Glutamatergic neuron (in vitro differentiated cells): ENCODE measurements around the gene OR10A4. TPM values are rescaled to one million over a fixed set of nuclear protein-coding genes. Genes with fewer than 3 reads are reported as not detected.
"Not testable (repeated sequence)": the region's sequence is repeated elsewhere in the genome, so short reads cannot be mapped to it uniquely, and the experiment has no call there.

Experiments
- DNase-seq: peaks from one replicate; pipeline ENCODE4 v3.0.0; 2022
- H3K27ac Mint-ChIP-seq: one replicate; pipeline ENCODE4 v1.8.0; 2020; ENCODE audit warnings: mild to moderate bottlenecking, mixed read lengths, inconsistent platforms; ENCODE audit not compliant: unreplicated experiment
- H3K27me3 Mint-ChIP-seq: one replicate; pipeline ENCODE4 v1.8.0; 2020; ENCODE audit warnings: mild to moderate bottlenecking, moderate library complexity, mixed read lengths, inconsistent platforms; ENCODE audit not compliant: unreplicated experiment
- H3K36me3 Mint-ChIP-seq: one replicate; pipeline ENCODE4 v1.8.0; 2020; ENCODE audit warnings: mild to moderate bottlenecking, mixed read lengths, inconsistent platforms; ENCODE audit not compliant: unreplicated experiment
- H3K4me1 Mint-ChIP-seq: one replicate; pipeline ENCODE4 v1.8.0; 2020; ENCODE audit warnings: mild to moderate bottlenecking, low read depth, mixed read lengths, inconsistent platforms; ENCODE audit not compliant: unreplicated experiment
- H3K4me3 Mint-ChIP-seq: one replicate; pipeline ENCODE4 v1.8.0; 2020; ENCODE audit warnings: mild to moderate bottlenecking, mixed read lengths, inconsistent platforms; ENCODE audit not compliant: unreplicated experiment
- H3K9me3 Mint-ChIP-seq: one replicate; pipeline ENCODE4 v1.8.0; 2020; ENCODE audit warnings: mild to moderate bottlenecking, moderate library complexity, mixed read lengths, inconsistent platforms; ENCODE audit not compliant: unreplicated experiment
- total RNA-seq: library from RNA; stranded (reverse); fragmentation: NEBNext Ultra II Directional; extraction: Animal tissue kit (Norgen Biotek cat#: 25700); gene quantifications from one replicate; pipeline ENCODE4 v1.2.1, GENCODE V29; 2021; ENCODE audit not compliant: unreplicated experiment
- TF ChIP-seq, protein P1 (sequence below): fragments of 200-600 bp; sonication (generic); IDR thresholded peaks from one replicate; pipeline ENCODE4 v1.5.0; 2021; ENCODE audit not compliant: partially characterized antibody, unreplicated experiment

The OR10A4 gene
- total RNA-seq, 1 donor from 2014 or later, result not detected

DNA sequence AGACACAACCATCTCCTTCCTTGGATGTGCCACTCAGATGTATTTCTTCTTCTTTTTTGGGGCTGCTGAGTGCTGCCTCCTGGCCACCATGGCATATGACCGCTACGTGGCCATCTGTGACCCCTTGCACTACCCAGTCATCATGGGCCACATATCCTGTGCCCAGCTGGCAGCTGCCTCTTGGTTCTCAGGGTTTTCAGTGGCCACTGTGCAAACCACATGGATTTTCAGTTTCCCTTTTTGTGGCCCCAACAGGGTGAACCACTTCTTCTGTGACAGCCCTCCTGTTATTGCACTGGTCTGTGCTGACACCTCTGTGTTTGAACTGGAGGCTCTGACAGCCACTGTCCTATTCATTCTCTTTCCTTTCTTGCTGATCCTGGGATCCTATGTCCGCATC, 489 bp downstream of the OR10A4 start:
- H3K27me3 Mint-ChIP-seq, result no peaks in the 10 kb centered on the region
- no peak for DNase-seq
- H3K4me1 Mint-ChIP-seq, result no peaks in the 10 kb centered on the region
- no peak overlapping the region for H3K4me3 Mint-ChIP-seq
- H3K36me3 Mint-ChIP-seq, result peaks cover 5% of the 10 kb centered on the region
- H3K9me3 Mint-ChIP-seq, result peaks cover 1% of the 10 kb centered on the region
- no peak overlapping the region for H3K27ac Mint-ChIP-seq
- TF ChIP-seq, protein P1, sequence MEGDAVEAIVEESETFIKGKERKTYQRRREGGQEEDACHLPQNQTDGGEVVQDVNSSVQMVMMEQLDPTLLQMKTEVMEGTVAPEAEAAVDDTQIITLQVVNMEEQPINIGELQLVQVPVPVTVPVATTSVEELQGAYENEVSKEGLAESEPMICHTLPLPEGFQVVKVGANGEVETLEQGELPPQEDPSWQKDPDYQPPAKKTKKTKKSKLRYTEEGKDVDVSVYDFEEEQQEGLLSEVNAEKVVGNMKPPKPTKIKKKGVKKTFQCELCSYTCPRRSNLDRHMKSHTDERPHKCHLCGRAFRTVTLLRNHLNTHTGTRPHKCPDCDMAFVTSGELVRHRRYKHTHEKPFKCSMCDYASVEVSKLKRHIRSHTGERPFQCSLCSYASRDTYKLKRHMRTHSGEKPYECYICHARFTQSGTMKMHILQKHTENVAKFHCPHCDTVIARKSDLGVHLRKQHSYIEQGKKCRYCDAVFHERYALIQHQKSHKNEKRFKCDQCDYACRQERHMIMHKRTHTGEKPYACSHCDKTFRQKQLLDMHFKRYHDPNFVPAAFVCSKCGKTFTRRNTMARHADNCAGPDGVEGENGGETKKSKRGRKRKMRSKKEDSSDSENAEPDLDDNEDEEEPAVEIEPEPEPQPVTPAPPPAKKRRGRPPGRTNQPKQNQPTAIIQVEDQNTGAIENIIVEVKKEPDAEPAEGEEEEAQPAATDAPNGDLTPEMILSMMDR, result no peak

DNA sequence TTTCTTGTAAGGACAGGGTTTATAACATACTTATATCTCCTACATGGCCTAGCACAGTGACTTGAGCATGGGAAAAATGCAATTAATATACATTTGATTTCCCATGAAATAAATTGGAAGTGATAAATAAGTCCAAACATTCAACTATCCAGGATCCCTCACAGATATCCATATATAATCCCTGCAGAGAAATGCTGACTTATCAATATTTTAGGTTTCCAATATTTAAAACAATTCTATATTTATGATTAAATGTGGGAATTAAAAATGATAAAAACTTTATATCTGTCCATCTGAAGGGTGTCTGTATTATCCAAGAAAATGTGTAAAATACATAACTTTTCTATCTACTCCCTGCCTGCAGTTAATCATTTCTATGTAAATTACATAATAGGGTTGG, 6.3 kb downstream of the OR10A4 start:
- TF ChIP-seq, protein P1, result no peak
- no peaks in the 10 kb centered on the region for H3K36me3 Mint-ChIP-seq
- no peaks in the 10 kb centered on the region for H3K27me3 Mint-ChIP-seq
- no peaks in the 10 kb centered on the region for H3K4me1 Mint-ChIP-seq
- H3K9me3 Mint-ChIP-seq, result no peaks in the 10 kb centered on the region
- no peak for DNase-seq
- no peak overlapping the region for H3K4me3 Mint-ChIP-seq
- H3K27ac Mint-ChIP-seq, result no peak overlapping the region

DNA sequence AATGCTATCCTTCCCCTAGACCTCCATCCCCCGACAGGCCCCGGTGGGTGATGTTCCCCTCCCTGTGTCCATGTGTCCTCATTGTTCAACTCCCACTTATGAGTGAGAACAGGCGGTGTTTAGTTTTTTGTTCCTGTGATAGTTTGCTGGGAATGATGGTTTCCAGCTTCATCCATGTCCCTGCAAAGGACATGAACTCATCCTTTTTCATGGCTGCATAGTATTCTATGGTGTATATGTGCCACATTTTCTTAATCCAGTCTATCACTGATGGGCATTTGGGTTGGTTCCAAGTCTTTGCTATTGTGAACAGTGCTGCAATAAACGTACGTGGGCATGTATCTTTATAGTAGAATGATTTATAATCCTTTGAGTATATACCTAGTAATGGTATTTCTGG, 11.3 kb downstream of the OR10A4 start:
- H3K27ac Mint-ChIP-seq, H3K36me3 Mint-ChIP-seq, H3K4me1 Mint-ChIP-seq, DNase-seq, H3K9me3 Mint-ChIP-seq, H3K4me3 Mint-ChIP-seq, H3K27me3 Mint-ChIP-seq: not testable (repeated sequence)

DNA sequence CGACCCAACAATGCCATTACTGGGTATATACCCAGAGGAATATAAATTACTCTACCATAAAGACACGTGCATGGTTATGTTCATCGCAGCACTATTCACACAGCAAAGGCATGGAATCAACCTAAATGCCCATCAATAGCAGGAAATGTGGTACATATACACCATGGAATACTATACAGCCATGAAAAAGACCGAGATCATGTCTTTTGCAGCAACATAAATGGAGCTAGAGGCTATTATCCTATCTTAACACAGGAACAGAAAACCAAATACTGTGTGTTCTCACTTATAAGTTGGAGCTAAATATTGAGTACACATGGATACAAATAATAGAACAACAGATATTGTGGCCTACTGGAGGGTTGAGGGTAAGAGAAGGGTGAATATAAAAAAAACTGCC, 12.4 kb downstream of the OR10A4 start:
- TF ChIP-seq, protein P1, result no peak
- no peak for DNase-seq
- no peaks in the 10 kb centered on the region for H3K4me1 Mint-ChIP-seq
- H3K36me3 Mint-ChIP-seq, result no peaks in the 10 kb centered on the region
- H3K27ac Mint-ChIP-seq, result no peak overlapping the region
- no peak overlapping the region for H3K4me3 Mint-ChIP-seq
- no peaks in the 10 kb centered on the region for H3K27me3 Mint-ChIP-seq
- H3K9me3 Mint-ChIP-seq, result no peaks in the 10 kb centered on the region

DNA sequence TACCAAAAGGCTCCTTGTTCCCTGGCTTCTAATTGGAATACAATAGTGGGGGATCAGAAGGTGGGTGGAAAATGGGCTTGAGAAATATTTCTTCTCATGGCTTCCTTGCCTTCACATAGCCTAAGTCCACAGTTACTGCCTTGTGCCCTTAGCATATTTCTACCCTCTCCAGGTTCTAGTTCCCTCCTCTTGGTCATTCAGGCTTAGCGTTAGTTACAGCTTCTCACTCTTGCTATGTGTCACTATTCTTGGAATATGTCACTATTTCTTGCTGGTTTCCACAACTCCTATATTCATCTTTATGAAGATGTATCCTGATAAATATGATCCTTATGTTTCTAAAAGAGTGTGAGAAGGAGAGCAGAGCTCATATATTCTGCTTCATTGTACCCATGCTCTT, 13.4 kb downstream of the OR10A4 start:
- Mint-ChIP-seq H3K4me3 (no peak overlapping the region), H3K27me3 (no peaks in the 10 kb centered on the region), H3K4me1 (no peaks in the 10 kb centered on the region), H3K36me3 (no peaks in the 10 kb centered on the region), H3K9me3 (no peaks in the 10 kb centered on the region), H3K27ac (no peak overlapping the region)
- TF ChIP-seq, protein P1, result no peak
- DNase-seq, result no peak

DNA sequence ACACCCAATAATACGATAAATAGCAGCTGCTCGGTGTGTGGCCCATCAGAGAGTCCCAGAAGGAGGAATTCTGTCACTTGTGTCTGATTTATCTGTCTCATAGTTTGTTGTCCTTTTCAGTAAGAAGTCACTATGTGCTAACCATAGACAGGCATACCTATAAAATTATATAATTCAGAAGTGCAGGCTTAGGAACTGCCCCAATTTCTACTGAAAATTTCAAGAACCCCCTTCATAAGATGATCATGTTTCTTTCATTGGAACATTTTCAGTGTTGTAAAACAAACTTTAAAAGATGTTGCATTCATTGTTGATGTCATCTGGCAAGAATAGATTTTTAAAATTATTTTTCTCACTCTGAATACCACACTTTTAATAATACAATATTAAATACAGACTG, 16.0 kb downstream of the OR10A4 start, which contains the start of gene OR2D2:
OR2D2 (minus strand) TSS at position 101 of the 400 bp plus-strand sequence; CDS start at position 101, 0 bp downstream.
- TF ChIP-seq, protein P1, result no peak
- H3K27ac Mint-ChIP-seq, result no peak within 1 kb of the TSS
- H3K36me3 Mint-ChIP-seq, result no peaks in the 10 kb centered on the region
- no peaks in the 10 kb centered on the region for H3K4me1 Mint-ChIP-seq
- no peak for DNase-seq
- H3K9me3 Mint-ChIP-seq, result no peaks in the 10 kb centered on the region
- H3K4me3 Mint-ChIP-seq, result no peak within 1 kb of the TSS
- H3K27me3 Mint-ChIP-seq, result no peaks in the 10 kb centered on the region
